Activated CD4-positive, alpha-beta T cell treated with anti-CD3 and anti-CD28 coated beads, Interleukin-2, amount 50 U/mL, for 4 hours (primary cell): Measurements from ENCODE around the gene JRKL.

Experiments
- DNase-seq, 2 experiments: peaks; one replicate each; pipeline ENCODE4 v3.0.0-alpha.2; 2020

The JRKL gene

DNA sequence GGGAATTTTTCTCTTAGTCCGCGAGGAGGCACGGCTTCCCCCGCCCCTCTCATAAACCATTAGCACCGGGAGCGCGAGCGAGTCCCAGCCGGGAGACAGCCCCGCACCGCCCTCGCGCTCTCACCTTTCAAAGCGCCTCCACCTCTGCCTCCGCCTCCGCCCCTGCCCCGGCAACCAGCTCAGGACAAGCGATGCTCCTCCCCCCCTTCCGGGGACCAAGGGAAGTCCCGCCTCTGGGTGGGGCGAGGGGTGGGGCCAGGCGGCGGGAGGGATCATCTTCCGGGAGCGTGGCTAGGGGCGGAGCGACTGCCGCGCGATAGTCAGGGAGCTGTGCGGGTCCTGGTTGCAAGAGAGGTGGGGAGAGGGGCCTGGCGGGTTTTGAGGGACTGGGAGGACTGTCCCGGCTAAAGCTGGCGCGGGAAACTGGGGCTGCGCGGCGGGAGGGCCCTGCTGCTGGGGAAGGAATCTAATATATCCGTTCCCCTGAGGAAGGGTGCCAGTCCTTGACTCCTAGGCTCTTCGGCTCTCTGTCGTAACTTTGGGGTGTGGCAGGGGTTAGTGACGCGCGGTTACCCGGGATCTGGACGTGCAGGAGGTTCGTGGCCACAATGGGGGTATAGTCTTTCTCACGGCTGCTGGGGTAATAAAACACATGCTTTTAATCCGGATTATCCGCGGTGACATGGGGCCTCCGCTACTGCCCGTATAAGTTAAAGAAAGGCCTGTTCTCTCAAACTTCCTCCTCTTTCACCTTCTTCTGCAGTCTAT lies at the start of gene JRKL, which contains the start of gene CCDC82:
Gene JRKL (plus strand): TSS at position 294 of the 768 bp plus-strand sequence. CDS start 637 bp downstream, outside the sequence.
Gene CCDC82 (minus strand): TSS at position 193 of the 768 bp plus-strand sequence. CDS start 5,165 bp downstream, outside the sequence.
- peak; percentile 98 to 99 for DNase-seq

DNA sequence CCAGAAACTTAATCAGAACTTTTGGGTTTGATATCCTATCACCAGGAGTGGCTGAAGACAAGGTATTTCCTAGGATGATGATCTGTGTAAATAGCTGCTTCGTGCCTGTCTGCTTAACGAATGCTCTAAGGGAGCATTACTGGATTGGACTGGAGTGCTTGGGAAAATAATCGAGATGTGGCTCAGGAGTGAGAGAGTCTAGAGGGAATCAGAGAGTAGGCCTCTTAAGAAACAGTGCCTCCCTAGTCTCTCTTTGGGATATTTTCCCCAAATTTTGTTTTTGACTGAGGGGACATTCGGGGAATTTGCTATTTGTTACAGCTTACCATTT lies 49.3 kb upstream of the JRKL start:
- DNase-seq: no peak

DNA sequence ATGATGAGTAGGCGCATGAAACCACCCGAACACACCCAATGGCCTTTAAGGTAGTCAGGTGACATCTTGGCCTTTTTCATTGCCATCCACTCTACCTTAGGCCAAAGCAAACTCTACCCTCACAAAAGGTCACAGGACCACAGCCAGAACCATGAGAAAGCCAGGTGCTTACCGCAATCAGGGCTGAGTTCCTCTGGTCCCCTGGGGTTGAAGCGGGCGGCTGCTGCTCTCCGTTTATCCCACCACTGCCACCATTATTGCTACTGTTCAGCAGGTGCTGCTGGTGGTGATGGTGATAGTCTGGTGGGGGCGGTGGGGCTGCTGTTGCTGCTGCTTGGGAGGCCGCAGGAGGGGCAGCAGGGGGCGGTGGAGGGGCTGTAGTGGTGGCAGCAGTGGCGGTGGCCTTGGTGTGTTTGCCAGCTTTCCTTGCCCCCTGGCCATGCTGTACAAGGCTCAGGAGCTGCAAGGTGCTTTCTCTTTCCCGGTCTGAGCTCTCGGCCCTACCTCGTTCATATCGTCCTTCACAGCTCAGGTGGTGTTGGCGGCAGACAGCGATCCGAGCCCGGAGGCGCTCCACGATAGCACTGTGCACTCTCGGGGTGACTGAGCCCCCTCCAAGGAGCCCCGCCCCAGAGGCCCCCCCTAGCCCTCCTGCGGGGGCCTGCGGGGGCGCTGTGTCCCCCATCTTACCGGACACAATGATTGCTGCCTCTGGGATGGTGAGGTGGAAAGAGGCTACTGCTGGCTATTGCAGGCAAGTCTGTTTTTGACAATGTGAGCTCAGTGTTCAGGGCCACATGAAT lies 48.4 kb upstream of the JRKL start:
- DNase-seq: peak; percentile 51 to 60

DNA sequence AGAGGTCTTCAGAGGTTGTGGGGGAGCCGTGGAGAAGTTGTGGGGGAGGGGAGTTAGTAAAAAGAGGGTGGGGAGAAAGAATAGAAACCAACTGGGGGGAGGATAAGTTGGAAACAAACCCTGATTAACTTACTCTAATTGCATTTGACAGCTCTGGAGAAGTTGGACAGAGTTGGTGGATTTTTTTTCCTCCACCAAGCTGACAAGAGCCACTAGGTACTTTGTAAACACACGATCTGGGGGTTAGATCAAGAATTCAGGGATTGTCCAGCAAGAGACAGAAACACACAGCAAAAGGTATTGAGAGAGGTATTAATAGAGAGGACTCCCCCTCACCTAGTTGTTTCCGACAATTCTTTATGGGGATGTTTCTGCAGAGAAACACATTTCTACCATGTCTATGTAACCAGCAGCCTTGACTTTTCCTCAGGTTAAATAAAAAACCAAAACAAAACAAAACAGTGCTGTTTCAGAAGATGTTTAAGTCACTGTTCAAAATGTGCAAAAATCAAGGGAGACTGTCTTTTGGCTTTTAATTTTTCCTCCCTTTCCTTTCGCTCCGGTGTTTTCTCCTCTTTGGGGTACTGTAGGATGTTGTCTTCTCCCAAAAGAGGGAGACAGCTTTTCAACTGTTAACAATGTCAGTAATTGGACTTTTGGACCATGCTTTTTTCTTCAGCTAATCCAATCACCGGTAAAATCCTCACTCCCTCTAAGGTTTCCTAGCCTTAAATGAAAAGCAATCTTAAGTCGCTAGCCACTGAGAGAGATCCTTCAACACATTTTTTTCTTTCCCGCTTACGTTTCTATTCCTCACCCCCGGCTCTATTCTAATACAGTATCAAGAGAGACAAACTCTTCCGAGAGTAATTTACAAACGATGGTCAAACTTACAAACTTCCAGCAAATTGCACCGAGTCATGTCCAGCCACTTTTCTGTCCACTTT lies 47.5 kb upstream of the JRKL start:
- DNase-seq: no peak

DNA sequence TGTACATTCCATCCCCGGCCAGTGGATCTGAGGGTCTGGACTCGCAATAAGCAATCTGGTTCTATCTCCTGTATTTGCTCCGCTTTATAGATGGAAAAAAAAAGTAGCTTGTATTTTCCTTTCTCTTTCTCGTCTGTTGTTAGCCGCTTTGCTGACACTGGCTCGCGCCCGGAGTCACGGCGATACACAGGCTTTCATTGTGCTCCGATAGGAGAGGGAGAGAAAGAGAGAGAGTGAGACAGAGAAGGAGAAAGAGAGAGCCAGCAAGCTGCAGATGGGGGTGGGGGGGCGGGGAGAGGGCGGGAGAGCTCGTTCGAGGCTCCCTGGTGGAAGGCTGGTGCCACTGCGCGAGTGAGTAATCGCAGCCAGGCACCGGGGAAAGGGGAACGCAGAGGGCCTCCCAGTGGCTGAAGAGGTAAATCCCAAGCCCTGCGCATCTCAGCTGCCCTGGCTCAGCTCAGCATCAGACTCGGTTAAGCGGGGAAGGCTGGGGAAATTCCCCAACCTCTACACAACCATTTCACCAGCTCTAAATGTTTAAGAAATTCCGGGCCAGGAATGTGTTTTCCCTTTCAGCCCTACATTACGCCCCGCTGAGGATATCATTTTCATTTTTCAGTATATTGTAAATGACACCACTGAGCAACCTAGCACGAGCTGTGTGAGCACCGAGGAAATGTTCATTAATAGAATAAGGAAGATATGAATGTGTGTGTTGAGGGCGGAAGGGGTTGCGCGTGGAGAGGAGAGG lies 46.7 kb upstream of the JRKL start, which contains the start of gene MAML2:
Gene MAML2 (minus strand): TSS at position 235 of the 751 bp plus-strand sequence. CDS start 1,300 bp downstream, outside the sequence.
- peak; percentile 88 to 92 for DNase-seq

DNA sequence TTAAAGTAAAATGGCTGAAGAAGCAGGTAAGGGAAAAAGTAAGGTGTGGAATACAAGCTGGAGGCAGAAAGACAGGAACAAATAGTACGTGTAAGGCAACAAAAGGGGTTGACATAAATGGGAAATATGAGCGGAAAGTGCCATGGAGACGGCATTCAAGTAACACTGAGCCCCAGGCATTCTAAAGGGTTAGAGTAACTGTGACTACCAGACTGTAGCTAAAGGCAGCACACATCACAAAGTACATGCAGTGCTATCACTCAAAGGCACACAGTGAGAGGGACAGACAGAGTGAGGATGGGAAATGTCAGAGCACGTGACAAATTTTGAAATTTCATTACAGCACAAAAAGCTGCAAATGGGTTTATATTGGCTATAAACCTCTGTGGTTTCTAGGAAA lies 33.0 kb upstream of the JRKL start:
- no peak for DNase-seq

DNA sequence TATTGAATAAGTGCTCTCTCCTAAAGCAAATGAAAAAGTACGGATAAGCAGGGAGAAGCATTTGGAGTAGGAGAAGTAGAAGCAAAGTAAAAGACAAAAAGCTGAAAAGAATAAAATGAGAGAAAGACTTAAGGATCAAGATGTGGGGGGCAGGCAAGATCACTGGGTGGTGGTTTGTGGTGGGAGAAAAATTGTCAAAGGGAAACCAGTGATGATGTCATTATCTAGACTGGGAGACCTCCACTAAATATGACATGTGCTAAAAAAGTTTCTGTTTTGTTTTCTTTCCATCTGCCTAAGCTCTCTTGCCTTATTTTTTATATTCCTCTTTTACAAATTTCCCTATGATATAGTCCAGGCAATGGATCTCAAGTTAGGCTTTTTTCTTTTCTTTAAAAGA lies 32.0 kb upstream of the JRKL start:
- no peak for DNase-seq

DNA sequence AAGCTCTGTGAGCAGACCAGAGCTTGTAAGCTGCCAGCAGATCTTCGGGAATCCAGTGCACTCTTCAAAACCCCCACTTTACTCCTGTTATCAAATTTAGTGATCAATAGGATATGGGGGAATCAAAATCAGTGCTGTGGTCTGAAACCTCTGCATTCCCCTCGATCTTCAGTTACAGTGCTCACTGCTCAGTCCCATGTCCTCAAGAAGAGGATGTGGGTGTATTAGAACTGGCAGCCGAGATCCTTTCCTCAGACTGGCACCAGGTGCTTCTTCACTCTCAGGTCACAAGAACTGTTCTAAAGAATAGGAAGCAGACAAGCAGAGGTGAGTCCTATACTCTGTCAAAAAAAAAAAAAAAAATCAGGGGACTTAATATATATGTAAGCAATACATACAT lies 31.5 kb upstream of the JRKL start:
- no peak for DNase-seq

DNA sequence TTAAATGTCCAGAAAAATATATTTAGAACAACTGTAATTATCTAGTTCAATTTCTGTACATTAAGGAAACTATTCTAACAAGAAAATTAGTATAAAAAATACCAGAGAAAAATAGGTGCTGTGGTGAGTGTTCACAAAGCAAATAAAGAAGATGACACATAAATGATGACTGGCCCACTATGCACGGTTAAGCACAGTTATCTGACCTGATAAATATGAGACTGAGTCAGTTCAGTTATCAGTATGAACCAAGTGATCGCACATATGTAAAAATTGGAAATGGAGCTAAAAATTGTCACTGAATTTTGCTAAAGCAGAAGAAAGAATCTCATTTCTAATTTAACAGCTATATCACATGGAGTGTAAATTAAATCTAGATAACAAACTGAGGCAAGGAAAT lies 28.0 kb upstream of the JRKL start:
- DNase-seq: no peak

DNA sequence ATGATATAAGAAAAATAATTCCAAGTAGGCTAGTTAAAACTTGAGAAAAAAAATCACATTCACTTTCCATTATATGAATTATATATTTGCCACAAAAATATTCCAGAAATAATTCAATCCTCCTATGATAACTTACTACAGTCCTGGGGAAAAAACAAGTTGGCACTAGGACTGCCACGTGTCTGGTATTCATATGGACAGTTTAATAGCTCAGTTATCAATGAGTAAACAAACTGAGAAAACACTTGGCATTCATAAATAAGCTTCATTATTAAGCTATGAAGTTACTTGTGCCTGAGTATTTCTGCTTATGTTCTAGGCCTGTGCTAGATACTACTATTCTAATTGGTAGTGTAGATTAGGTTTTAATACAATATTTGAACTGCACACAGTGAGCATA lies 24.3 kb upstream of the JRKL start:
- DNase-seq: no peak

DNA sequence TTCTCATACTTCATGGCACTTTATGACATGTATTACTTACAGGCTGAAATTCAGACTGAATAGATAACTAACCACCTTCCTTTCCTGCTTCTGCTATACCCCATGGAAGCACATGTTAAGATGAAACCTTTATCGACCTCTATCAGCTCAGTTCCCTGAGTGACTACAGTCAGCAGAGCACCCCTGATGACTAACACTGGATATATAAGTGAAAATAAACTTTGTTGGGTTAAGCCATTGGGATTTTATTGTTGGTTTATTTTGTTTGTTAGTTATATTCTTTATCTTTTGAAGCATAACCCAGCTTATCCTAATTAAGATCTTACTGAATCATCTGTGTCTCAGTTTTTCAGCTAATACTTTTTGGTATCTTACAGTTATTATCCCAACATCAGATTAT lies 23.8 kb upstream of the JRKL start:
- no peak for DNase-seq

DNA sequence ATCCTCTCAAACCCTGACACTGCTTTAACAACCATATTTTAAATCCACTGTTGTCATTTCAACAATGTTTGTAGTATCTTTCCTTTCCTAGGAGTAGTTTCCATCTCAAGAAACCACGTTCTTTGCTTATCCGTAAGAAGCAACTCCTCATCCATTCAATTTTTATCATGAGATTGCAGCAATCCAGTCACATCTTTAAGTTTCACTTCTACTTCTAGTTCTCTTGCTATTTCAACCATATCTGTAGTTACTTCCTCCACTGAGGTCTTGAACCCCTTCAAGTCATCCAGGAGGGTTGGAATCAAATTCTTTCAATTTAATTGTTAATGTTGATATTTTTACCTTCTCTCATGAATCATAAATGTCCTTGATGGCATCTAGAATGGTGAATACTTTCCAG lies 22.5 kb upstream of the JRKL start:
- DNase-seq: no peak

DNA sequence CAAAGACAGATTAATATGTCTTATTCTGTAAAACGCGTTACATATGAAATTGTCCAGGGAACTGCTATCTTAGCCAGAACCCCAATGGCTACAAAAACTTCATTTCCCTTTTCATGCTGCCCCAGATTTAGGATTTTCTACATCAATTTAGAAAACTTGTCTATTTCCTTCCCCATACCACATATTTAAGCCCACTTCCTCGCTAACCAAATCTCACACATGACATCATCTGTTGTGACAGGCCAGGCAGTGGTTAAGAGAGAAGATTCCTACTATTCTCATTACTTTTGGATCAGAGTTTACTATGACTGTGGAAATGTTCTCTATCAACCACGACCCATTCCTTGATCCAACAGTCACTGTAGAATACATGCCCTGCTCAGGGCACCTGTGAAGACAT lies 16.0 kb upstream of the JRKL start:
- DNase-seq: no peak

DNA sequence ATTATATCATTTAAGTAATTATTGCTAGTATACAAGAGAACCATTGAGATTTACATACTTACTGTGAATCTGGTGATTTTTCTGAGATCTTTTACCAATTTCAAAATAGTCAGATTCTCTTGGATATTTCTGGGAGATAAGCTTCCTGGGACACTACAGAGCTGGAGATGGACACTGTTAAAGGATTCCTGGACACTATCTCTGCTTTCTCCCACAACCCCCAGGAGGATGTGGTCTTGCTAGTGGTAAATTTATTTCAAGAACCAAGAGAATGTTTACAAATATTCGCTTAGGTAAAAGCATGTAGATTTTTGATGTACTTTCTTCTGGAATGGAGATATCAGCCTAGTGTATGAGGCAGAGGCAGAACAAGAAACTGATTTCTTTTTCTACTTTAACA lies 13.0 kb upstream of the JRKL start:
- DNase-seq: no peak

DNA sequence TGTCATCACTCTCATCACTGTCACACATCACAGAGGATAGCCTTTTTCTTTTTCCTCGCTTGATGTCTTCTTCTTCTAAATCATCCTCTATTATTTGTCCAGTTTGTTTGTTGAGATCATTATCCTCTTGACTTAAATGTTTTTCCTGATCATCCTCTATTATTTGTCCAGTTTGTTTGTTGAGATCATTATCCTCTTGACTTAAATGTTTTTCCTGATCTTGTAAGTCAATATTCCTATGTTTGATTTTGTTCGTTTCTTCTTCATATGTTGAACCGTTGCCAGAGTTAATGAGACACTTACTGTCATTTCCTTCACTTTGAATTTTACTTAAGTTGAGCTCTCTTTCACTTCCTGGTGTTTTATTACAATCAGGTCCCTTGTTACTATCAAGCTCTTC lies 5.7 kb upstream of the JRKL start:
- no peak for DNase-seq

DNA sequence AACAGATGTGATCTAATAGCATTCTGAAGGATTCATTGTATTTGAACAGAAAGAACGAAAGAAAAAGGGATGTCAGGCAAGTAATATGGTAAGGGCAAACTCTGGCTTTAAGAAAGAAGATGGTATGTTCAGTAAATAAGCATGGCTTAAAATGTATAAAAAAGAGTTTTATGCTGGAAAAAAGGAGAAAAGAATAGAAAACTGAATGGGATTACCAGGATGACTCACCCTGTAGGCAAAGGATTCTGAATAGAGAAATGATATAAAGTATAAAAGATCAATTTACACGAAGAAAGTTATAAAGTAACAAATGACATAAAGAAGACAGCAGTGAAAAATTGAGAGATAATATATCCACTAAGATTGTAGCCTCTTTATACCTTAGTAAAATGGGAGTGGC lies 4.6 kb upstream of the JRKL start:
- no peak for DNase-seq

DNA sequence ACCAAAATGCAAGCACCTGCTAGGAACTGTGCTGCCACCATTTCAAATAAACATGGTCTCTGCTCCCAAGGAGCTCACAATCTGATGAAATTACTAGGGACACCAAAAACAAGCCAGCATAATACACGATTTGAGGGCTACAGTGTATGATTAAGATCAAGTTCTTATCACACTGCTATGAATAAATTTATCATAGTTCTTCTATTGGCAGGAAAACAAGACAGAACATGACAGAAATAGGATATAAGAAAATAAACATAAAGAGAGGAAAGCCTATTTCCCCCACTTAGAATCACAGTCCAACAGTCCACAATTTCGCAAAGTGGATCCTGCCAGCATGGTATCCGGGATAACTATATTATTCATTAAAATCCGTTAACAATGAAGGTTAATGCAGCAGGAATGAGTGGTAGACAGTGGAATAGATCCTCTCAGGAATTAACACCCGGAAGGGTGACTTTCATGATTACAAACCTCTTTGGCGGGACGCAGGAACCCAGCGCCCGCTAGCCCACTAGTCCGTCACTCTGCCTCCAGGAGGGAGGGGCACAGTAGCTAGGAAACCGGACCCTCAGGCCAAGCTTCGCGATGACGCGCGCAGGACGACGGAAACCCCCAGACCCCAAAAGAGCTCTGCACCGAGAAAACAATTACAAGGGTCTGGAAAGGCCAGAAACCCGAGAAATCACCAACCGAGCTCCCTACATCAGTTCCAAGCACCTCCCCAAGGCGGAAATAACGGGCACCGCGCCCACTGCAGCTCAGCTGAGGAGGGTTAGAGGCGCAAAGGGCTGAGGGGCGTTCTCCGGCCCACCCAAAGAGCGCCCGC lies 708 bp upstream of the JRKL start:
- no peak for DNase-seq

DNA sequence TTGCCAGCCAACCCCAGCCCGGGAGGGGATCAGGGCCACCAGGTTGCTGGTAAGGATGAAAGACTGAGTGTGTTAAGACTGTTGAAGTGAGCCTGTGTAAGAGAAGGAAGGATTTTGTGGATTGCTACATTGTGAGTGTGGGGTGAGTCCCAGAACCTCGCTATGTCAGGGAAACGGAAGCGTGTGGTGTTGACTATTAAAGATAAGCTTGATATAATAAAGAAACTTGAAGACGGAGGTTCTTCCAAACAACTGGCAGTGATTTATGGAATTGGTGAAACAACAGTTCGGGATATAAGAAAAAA lies 627 bp downstream of the JRKL start:
- no peak for DNase-seq

DNA sequence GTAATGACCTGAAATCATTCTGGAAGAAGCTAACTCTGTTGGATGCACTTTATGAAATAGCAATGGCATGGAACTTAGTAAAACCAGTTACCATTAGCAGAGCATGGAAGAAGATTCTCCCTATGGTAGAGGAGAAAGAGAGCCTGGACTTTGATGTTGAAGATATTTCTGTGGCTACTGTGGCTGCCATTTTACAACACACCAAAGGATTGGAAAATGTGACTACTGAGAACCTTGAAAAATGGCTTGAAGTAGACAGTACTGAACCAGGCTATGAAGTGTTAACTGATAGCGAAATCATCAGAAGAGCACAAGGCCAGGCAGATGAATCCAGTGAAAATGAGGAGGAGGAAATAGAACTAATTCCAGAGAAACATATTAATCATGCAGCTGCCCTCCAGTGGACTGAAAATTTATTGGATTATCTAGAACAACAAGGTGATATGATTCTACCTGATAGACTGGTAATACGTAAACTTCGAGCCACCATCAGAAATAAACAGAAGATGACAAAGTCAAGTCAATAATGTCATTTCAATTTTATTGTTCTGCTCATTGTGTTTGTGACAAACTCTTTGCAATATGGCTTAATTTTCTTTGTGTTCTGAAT lies 2.0 kb downstream of the JRKL start:
- DNase-seq: no peak

DNA sequence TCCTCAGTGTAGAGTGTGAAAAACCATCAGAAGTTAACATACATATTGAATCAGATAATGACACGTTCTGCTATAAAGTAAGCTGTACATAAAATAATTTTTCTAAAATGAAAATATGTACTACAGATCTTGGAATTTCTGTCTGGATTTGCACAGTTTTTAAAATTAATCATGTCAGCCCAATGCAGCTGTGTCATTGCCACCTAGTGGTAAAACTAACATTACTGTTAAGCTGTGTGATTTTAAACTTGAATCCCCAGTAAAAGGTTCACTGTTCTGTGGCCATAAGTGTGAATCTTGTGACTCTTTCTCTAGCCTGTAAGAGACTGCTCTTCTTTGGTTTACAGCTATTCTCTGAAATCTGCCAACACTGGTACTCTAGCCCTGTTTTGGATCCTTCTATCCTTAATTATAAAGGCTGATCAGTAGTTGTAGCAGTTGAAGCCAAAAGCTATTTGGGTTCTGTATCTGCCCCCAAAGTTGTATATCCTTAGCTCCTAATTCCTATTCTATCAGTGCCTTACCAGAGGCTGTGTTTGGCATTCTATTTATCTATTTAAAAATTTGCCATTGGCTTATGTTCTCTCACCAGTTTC lies 4.0 kb downstream of the JRKL start:
- no peak for DNase-seq

DNA sequence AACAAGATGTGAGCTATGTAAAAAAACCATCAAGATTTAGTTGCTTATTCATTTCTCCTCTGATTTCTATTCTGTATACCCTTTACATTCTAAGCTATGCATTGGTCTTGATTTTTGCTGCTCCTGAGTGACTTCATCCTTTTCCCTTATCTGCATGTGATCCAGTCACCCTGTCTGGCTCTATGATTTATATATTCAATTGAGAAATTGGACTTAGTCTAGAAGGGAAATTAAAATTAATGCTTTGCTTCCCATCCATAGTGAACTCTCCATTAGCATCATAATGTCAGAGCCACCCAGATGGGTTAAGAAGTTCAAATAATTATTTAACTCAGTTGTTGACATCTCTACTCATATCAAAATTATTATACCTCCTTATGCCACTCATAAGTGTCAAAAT lies 5.0 kb downstream of the JRKL start:
- no peak for DNase-seq
